DMS114 treated with DMSO at 0.1 percent for 48 hours (cell line): Measurements from ENCODE around the gene HLA-DRB1.
"Not testable (repeated sequence)": the region's sequence is repeated elsewhere in the genome, so short reads cannot be mapped to it uniquely, and the experiment has no call there.

Experiments used
- DNase-seq: peaks from one replicate; lab custom pipeline; 2025; ENCODE audit not compliant: unreplicated experiment; lab: John Stamatoyannopoulos, UW

The HLA-DRB1 gene

GRCh38 chr6:32562940-32563339, 26.7 kb downstream of the HLA-DRB1 start:
- DNase-seq = no peak

- DNase-seq = no peak
These were observed 29.9 kb downstream of the HLA-DRB1 start for GRCh38 chr6:32559747-32560146.

- no peak for DNase-seq
These were observed 31.1 kb downstream of the HLA-DRB1 start for GRCh38 chr6:32558426-32559057.

- DNase-seq = no peak
These were observed 35.3 kb downstream of the HLA-DRB1 start for GRCh38 chr6:32554116-32554965.

GRCh38 chr6:32553037-32553742, 36.5 kb downstream of the HLA-DRB1 start:
- no peak for DNase-seq

- DNase-seq = no peak
These were observed 38.2 kb downstream of the HLA-DRB1 start for GRCh38 chr6:32551410-32551809.

GRCh38 chr6:32539839-32540238, 49.8 kb downstream of the HLA-DRB1 start:
- DNase-seq = no peak

GRCh38 chr6:32530431-32530793, 59.2 kb downstream of the HLA-DRB1 start:
- DNase-seq = not testable (repeated sequence)

GRCh38 chr6:32529697-32530430, 59.8 kb downstream of the HLA-DRB1 start, which contains the start of gene HLA-DRB5:
HLA-DRB5 (minus strand) TSS chr6:32530287; CDS start chr6:32530224, 63 bp downstream.
- DNase-seq = no peak
